Measurements from ENCODE around the gene MYBPC3. TPM values are rescaled to one million over a fixed set of nuclear protein-coding genes. Genes with fewer than 3 reads are reported as not detected.

Gene MYBPC3
- polyA plus RNA-seq, 2 of the 4 experiments (the other 2 are of a cell fraction): 0.05 to 0.06 TPM

- FAIRE-seq: peak; percentile 77
Measured at GRCh38 chr11:47355283-47356128, 3.0 kb upstream of the MYBPC3 start.

More at GRCh38 chr11:47355283-47356128, 3.0 kb upstream of the MYBPC3 start:
- CTCF ChIA-PET: interaction anchor here (0.6 to 4.0 kb wide), 72 partner anchors 9 to 529 kb away, joined by 3 to 50 read pairs (median 4); partner anchors contain the start of genes ACP2, ARFGAP2, DDB2 and MADD
- DNase-seq (ENCODE audit: low read depth in 1 of 2, low spot score in 1 of 2): peak; percentile 89 to 98
- H3K9me3 ChIP-seq: no peaks in the 10 kb centered on the region
- WGBS (ENCODE audit: missing lambda C conversion rate): 17% methylated on average over 20 of the region's 47 CpGs
- peak overlapping the region; percentile 85 for H3K4me2 ChIP-seq
- peak; percentile 92 to 97 for ATAC-seq
- TF ChIP-seq CBX8 (IDR thresholded peaks at IDR 0.05) (no peak), ELK1 (IDR thresholded peaks at IDR 0.05; ENCODE audit: low read depth, low read length) (no peak), PHF8 (IDR thresholded peaks at IDR 0.05; ENCODE audit: borderline replicate concordance, low read depth) (no peak), RAD21 (conservative IDR thresholded peaks at IDR 0.05 in 1 of 2, IDR thresholded peaks at IDR 0.05 in 1 of 2) (peak; percentile 99 to 100), FOXS1 (CRISPR knock-in tag; IDR thresholded peaks at IDR 0.05) (no peak), RARB (CRISPR knock-in tag; IDR thresholded peaks at IDR 0.05) (no peak), KDM1A (IDR thresholded peaks at IDR 0.05; ENCODE audit: low read depth) (no peak), BCL3 (IDR thresholded peaks at IDR 0.05) (no peak), HOXB5 (CRISPR knock-in tag; IDR thresholded peaks at IDR 0.05) (no peak), REST (IDR thresholded peaks at IDR 0.05) (no peak), SREBF2 (IDR thresholded peaks at IDR 0.05) (no peak), ESRRA (IDR thresholded peaks at IDR 0.05; ENCODE audit: borderline replicate concordance, low read length) (peak; percentile 99), ZSCAN20 (CRISPR knock-in tag; IDR thresholded peaks at IDR 0.05) (no peak), RFX5 (IDR thresholded peaks at IDR 0.05) (no peak), NR3C1 (IDR thresholded peaks at IDR 0.05) (no peak), KDM5A (IDR thresholded peaks at IDR 0.05) (peak; percentile 58; the same call in 1 of the 2 replicates), GATA3 (IDR thresholded peaks at IDR 0.05; ENCODE audit: borderline replicate concordance) (no peak), MAZ (IDR thresholded peaks at IDR 0.05; ENCODE audit: borderline replicate concordance, low read depth, low read length) (no peak), SMC3 (IDR thresholded peaks at IDR 0.05) (peak; percentile 98), MAX (IDR thresholded peaks at IDR 0.05) (peak; percentile 48), CTCF (IDR thresholded peaks at IDR 0.05) (peak; percentile 100), JUN (IDR thresholded peaks at IDR 0.05) (peak in 1 of 2 experiments; percentile 50; a peak in 1 of 5 replicates), MAFK (IDR thresholded peaks at IDR 0.05; ENCODE audit: partially characterized antibody) (no peak)
- peak overlapping the region; percentile 43 for H3K4me3 ChIP-seq
- H3K27ac ChIP-seq: peak overlapping the region; percentile 90 to 97
- POLR2A ChIA-PET: interaction anchor here (0.6 to 1.2 kb wide), 8 partner anchors 18 to 176 kb away, joined by 3 to 6 read pairs (median 4); partner anchors contain the start of genes ACP2 and MADD
- peaks cover 4% of the 10 kb centered on the region; the same call in 1 of the 3 replicates for H3K4me1 ChIP-seq
